ENCODE data around the gene P2RY4. TPM values are rescaled to one million over a fixed set of nuclear protein-coding genes. Genes with fewer than 3 reads are reported as not detected.
"Not testable (repeated sequence)": the region's sequence is repeated elsewhere in the genome, so short reads cannot be mapped to it uniquely, and the experiment has no call there.

P2RY4 gene
- total RNA-seq, 2 experiments from 2014 or later: 0.11 to 0.23 TPM

DNA sequence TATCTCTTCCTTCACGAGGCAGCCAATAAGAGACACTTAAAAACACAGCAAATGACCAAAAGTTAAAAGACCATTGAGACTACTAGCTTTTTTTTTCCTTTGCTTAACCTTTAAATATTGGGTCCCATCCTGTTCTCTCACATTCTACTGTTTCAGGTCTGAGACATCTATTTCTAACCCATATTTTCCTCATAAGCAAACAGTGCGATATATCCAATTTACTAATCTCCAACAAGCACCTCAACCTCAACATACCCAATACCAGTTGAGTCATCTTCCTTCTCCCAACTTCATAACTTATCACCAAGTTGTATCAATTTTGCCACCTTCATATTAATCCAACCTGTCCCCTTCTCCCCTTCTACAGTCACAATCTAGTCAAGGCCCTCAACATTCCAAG, 18.5 kb downstream of the P2RY4 start:
- CTCF ChIA-PET: no interaction called here
- Mint-ChIP-seq H3K36me3 (ENCODE audit: low read depth) (no peaks in the 10 kb centered on the region), H3K27ac (no peak overlapping the region), H3K4me3 (no peak overlapping the region), H3K27me3 (no peaks in the 10 kb centered on the region), H3K4me1 (peaks cover 13% of the 10 kb centered on the region), H3K9me3 (ENCODE audit: low read depth) (no peaks in the 10 kb centered on the region)
- intact Hi-C loops (cut with DNase I, micrococcal nuclease): no loop called here
- ATAC-seq: no peak
- POLR2A ChIA-PET: no interaction called here
- DNase-seq: no peak

DNA sequence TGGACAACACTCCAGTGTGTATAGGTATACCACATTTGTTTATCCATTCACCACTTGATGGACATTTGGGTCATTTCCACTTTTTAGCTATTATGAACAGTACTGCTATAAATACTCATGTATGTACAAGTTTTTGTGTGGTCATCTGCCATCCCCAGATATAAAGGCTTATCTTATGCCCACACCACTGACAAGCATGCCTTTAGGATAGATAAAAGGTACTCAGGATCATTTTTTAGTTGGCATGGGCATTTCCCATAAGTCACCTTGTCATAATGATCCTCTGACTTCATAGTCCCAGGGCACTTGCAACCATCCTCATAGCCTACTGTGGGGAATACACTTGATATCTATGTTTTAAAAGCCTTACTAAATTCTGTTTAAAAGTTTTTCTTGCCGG, 19.3 kb downstream of the P2RY4 start:
- Mint-ChIP-seq H3K36me3 (ENCODE audit: low read depth) (no peaks in the 10 kb centered on the region), H3K4me1 (peaks cover 13% of the 10 kb centered on the region), H3K4me3 (no peak overlapping the region), H3K27ac (no peak overlapping the region), H3K9me3 (ENCODE audit: low read depth) (no peaks in the 10 kb centered on the region), H3K27me3 (no peaks in the 10 kb centered on the region)
- ChIA-PET POLR2A (no interaction called here), CTCF (no interaction called here)
- intact Hi-C loops (cut with DNase I, micrococcal nuclease): no loop called here
- no peak for DNase-seq
- no peak for ATAC-seq

- ATAC-seq (no peak), DNase-seq (no peak)
- Mint-ChIP-seq H3K27me3 (no peaks in the 10 kb centered on the region), H3K36me3 (ENCODE audit: low read depth) (no peaks in the 10 kb centered on the region), H3K4me1 (peaks cover 19% of the 10 kb centered on the region), H3K4me3 (no peak within 1 kb of the TSS), H3K9me3 (ENCODE audit: low read depth) (no peaks in the 10 kb centered on the region), H3K27ac (no peak within 1 kb of the TSS)
- intact Hi-C loops (cut with DNase I, micrococcal nuclease): no loop called here
- ChIA-PET CTCF (no interaction called here), POLR2A (no interaction called here)
Measured at GRCh38 chrX:70234355-70234754, 25.6 kb downstream of the P2RY4 start, which contains the start of gene AWAT1. Gene AWAT1, plus strand, starts transcription at chrX:70234655. Its CDS starts 41 bp downstream, at chrX:70234696.

DNA sequence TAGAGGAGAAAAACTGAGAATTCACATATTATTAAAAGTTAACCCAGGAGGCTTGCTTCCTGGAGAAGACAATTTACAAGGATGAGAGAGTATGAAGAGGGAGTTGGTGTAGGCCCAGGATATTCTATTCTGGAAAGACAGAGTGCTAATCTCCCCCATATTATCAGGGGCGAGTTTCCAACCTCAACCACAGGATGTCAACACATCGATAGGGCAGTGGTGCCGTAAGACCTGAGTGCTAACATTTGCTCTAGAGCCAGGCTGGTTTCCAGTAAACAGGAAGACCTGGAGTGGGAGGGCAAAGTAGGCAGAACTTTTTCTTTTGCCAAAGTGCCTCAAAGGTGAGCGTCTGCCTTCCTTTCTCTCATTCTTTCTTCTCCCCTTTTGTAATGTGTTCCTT, 28.3 kb downstream of the P2RY4 start:
- no peaks in the 10 kb centered on the region for H3K9me3 Mint-ChIP-seq (ENCODE audit: low read depth)
- POLR2A ChIA-PET: no interaction called here
- H3K4me1 Mint-ChIP-seq: peaks cover 10% of the 10 kb centered on the region
- no peaks in the 10 kb centered on the region for H3K36me3 Mint-ChIP-seq (ENCODE audit: low read depth)
- no peak overlapping the region for H3K27ac Mint-ChIP-seq
- intact Hi-C loops (cut with DNase I, micrococcal nuclease): no loop called here
- H3K4me3 Mint-ChIP-seq: no peak overlapping the region
- no peaks in the 10 kb centered on the region for H3K27me3 Mint-ChIP-seq
- CTCF ChIA-PET: no interaction called here
- DNase-seq (no peak), ATAC-seq (no peak)

GRCh38 chrX:70226687-70227086, 33.3 kb downstream of the P2RY4 start:
- CTCF ChIA-PET: no interaction called here
- no peaks in the 10 kb centered on the region for H3K4me1 Mint-ChIP-seq
- H3K27ac Mint-ChIP-seq: no peak overlapping the region
- intact Hi-C loops (cut with DNase I, micrococcal nuclease): no loop called here
- H3K9me3 Mint-ChIP-seq (ENCODE audit: low read depth): no peaks in the 10 kb centered on the region
- no peaks in the 10 kb centered on the region for H3K36me3 Mint-ChIP-seq (ENCODE audit: low read depth)
- ATAC-seq (no peak), DNase-seq (no peak)
- POLR2A ChIA-PET: interaction anchor here (0.6 kb wide), 1 partner anchor 46 kb away, joined by 5 read pairs; no protein-coding TSS in a partner anchor
- H3K4me3 Mint-ChIP-seq: no peak overlapping the region
- no peaks in the 10 kb centered on the region for H3K27me3 Mint-ChIP-seq

DNA sequence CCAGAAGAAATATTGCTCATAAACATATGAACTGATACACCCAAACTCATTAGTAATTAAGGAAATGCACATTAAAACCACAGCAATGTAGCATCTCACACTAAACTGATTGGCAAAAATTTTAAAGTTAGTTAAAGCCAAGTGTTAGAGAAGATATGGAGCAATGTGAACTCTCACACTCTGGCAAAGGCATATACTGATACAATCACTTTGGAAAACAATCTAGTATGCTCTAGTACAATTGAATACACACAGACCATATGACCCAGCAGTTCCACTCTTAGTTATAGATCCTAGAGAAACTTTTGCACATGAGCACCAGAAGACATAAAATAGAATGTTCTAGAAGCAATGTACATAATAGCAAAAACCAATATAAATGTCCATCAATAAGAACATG, 34.0 kb downstream of the P2RY4 start:
- Mint-ChIP-seq H3K4me3 (no peak overlapping the region), H3K4me1 (no peaks in the 10 kb centered on the region), H3K27me3 (no peaks in the 10 kb centered on the region), H3K36me3 (ENCODE audit: low read depth) (no peaks in the 10 kb centered on the region), H3K27ac (no peak overlapping the region), H3K9me3 (ENCODE audit: low read depth) (no peaks in the 10 kb centered on the region)
- POLR2A ChIA-PET: no interaction called here
- DNase-seq: no peak
- CTCF ChIA-PET: no interaction called here
- intact Hi-C loops (cut with DNase I, micrococcal nuclease): no loop called here
- ATAC-seq: no peak

DNA sequence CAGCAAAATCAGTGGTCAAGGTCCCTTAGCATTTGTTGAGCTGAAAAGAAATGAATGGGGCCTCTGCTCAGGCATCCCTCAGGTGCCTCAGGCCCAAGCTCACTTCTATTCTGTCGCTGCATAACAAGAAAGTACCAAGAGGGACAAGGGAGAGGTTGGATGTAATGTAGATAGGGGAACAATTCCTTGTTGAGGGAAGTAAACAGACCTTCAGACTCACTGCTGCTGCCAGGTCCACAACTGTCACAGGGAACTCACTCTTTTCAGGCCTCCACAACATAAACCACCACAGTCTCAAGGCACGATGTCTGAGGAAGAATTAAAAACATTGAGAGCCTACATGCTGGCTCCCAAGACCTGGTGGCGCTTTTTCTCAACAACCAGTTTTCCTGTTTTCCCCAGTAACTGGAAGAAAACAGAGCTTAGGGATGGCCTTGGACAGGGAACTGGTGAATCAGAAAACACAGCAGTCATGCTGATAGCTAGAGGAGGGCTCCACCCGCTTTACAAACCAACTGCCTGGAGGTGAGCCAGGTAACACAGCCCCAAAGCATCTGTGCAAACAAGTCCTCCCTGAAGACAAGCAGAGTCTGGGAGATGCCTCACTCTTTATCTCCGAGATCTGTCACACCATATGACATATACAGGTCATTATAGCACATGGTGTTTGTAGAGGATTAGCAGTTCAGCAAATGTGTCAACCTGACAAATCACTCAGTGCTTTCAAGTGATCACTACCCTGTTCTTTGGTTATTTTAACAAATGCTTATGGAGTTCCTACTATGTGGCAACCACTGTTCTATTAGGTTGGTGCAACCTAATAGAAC, 39.9 kb downstream of the P2RY4 start:
- no peak for ATAC-seq
- H3K4me1 Mint-ChIP-seq: no peaks in the 10 kb centered on the region
- no peaks in the 10 kb centered on the region for H3K36me3 Mint-ChIP-seq (ENCODE audit: low read depth)
- DNase-seq: no peak
- no peak overlapping the region for H3K27ac Mint-ChIP-seq
- H3K4me3 Mint-ChIP-seq: no peak overlapping the region
- intact Hi-C loops (cut with DNase I, micrococcal nuclease): no loop called here
- ChIA-PET CTCF (interaction anchor here (0.6 kb wide), 1 partner anchor 61 kb away, joined by 4 read pairs; no protein-coding TSS in a partner anchor), POLR2A (no interaction called here)
- H3K9me3 Mint-ChIP-seq (ENCODE audit: low read depth): no peaks in the 10 kb centered on the region
- H3K27me3 Mint-ChIP-seq: no peaks in the 10 kb centered on the region

DNA sequence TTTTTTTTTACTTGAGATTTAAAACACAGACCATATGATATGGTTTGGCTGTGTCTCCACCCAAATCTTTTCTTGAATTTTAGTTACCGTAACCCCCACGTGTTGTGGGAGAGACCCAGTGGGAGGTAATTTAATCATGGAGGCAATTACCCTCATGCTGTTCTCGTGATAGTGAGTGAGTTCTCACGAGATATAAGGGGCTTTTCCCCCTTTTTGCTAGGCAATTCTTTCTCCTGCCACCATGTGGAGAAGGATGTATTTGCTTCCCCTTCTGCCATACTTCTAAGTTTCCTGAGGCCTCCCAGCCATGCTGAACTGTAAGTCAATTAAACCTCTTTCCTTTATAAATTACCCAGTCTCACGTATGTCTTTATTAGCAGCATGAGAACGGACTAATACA, 50.4 kb downstream of the P2RY4 start:
- H3K36me3 Mint-ChIP-seq (ENCODE audit: low read depth); POLR2A ChIA-PET; ATAC-seq; intact Hi-C loops (cut with DNase I, micrococcal nuclease); H3K4me3 Mint-ChIP-seq; H3K27me3 Mint-ChIP-seq; H3K9me3 Mint-ChIP-seq (ENCODE audit: low read depth); H3K27ac Mint-ChIP-seq; H3K4me1 Mint-ChIP-seq; CTCF ChIA-PET; DNase-seq: not testable (repeated sequence)

DNA sequence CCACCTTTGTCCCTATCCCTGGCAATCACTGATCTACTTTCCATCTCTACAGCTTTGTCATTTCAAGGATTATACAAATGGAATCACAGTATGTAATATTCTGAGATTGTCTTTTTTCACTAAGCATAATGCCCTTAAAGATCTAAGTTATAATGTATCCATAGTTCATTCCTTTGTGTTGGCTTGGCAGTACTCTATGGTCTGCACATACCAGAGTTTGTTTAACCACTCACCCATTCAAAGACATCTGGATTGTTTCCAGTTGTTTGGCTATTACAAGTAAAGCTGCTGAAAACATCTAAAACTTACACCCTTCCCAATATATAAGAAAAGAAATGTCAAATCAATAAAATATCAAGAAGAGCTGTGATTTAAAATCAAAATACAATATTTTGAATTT, 51.5 kb downstream of the P2RY4 start:
- POLR2A ChIA-PET: no interaction called here
- Mint-ChIP-seq H3K4me3 (no peak overlapping the region), H3K36me3 (ENCODE audit: low read depth) (no peaks in the 10 kb centered on the region), H3K4me1 (no peaks in the 10 kb centered on the region), H3K27ac (no peak overlapping the region), H3K27me3 (no peaks in the 10 kb centered on the region), H3K9me3 (ENCODE audit: low read depth) (peaks cover 2% of the 10 kb centered on the region)
- DNase-seq (no peak), ATAC-seq (no peak)
- CTCF ChIA-PET: no interaction called here
- intact Hi-C loops (cut with DNase I, micrococcal nuclease): no loop called here

Other genes starting within 250 kb of the P2RY4 start
- gene AWAT2, start 210.3 kb downstream of the P2RY4 start, total RNA-seq: not detected
- gene OTUD6A, start 197.7 kb downstream of the P2RY4 start, total RNA-seq: not detected
- gene IGBP1, start 126.8 kb downstream of the P2RY4 start, total RNA-seq: 10 to 100 TPM; 44.4 to 46.3 TPM
- gene DGAT2L6, start 82.7 kb downstream of the P2RY4 start, total RNA-seq: not detected
- not detected for gene AWAT1, start 25.5 kb downstream of the P2RY4 start, total RNA-seq
- not detected for gene ARR3, start 8.1 kb upstream of the P2RY4 start, total RNA-seq
- gene RAB41, start 22.0 kb upstream of the P2RY4 start, total RNA-seq: not detected
- 10 to 100 TPM; 23.6 to 28.0 TPM for gene PDZD11, start 29.7 kb upstream of the P2RY4 start, total RNA-seq
- gene KIF4A, start 29.9 kb upstream of the P2RY4 start, total RNA-seq: 10 to 100 TPM; 21.2 to 25.4 TPM
- gene GDPD2, start 163.1 kb upstream of the P2RY4 start, total RNA-seq: under 1 TPM in 1 of 2 experiments, not detected in 1; 0.11 TPM
- 10 to 100 TPM; 18.4 to 27.8 TPM for gene DLG3, start 184.6 kb upstream of the P2RY4 start, total RNA-seq